Neural cell (in vitro differentiated cells): ENCODE data around the gene ZNF883. TPM values are rescaled to one million over a fixed set of nuclear protein-coding genes. Genes with fewer than 3 reads are reported as not detected.

Experiments
- H2AFZ ChIP-seq: fragments of 200-600, 300-800 bp; sonication (generic), shearing (Covaris generic); 2 replicates; pipeline ENCODE4 v1.6.0; 2014; ENCODE audit warnings: low read depth, mild to moderate bottlenecking, antibody characterized with exemption, low read length, moderate library complexity
- H3F3A ChIP-seq: fragments of 200-600 bp; shearing (Covaris generic); 2 replicates; pipeline ENCODE4 v1.6.1; 2016; ENCODE audit warnings: mild to moderate bottlenecking, moderate library complexity, mixed read lengths, antibody characterized with exemption, low read length; ENCODE audit not compliant: insufficient read depth, poor library complexity, severe bottlenecking
- H3K27ac ChIP-seq: fragments of 200-600, 300-800 bp; sonication (generic), shearing (Covaris generic); 2 replicates; pipeline ENCODE4 v1.5.1; 2014; ENCODE audit warnings: mild to moderate bottlenecking, low read length, moderate library complexity
- H3K27me3 ChIP-seq: fragments of 300-800, 200-600 bp; sonication (generic), shearing (Covaris generic); 2 replicates; pipeline ENCODE4 v1.6.0; 2014; ENCODE audit warnings: mild to moderate bottlenecking, low read depth, low read length, moderate library complexity; ENCODE audit not compliant: insufficient read depth
- H3K36me3 ChIP-seq: fragments of 300-800, 200-600 bp; sonication (generic), shearing (Covaris generic); 2 replicates; pipeline ENCODE4 v1.5.1; 2014; ENCODE audit warnings: mild to moderate bottlenecking, antibody characterized with exemption, low read length, moderate library complexity; ENCODE audit not compliant: insufficient read depth
- H3K4me2 ChIP-seq: fragments of 300-800, 200-600 bp; sonication (generic), shearing (Covaris generic); 2 replicates; pipeline ENCODE4 v1.6.0; 2014; ENCODE audit warnings: mild to moderate bottlenecking, low read length
- H3K4me3 ChIP-seq: fragments of 300-800, 200-600 bp; sonication (generic), shearing (Covaris generic); 2 replicates; pipeline ENCODE4 v1.5.1; 2014; ENCODE audit warnings: mild to moderate bottlenecking, low read length, moderate library complexity
- H3K79me2 ChIP-seq: fragments of 200-600 bp; shearing (Covaris generic); replicated peaks from 2 replicates; pipeline ENCODE4 v1.6.0; 2014; ENCODE audit warnings: mild to moderate bottlenecking, low read length, moderate library complexity; ENCODE audit not compliant: insufficient read depth
- H3K9ac ChIP-seq: fragments of 300-800, 200-600 bp; sonication (generic), shearing (Covaris generic); 2 replicates; pipeline ENCODE4 v1.6.1; 2016; ENCODE audit warnings: mild to moderate bottlenecking, low read length, mixed read lengths
- H3K9me2 ChIP-seq: fragments of 200-600 bp; shearing (Covaris generic); 2 replicates; pipeline ENCODE4 v1.6.1; 2016; ENCODE audit warnings: mild to moderate bottlenecking, low read length, mixed read lengths; ENCODE audit not compliant: insufficient read depth
- H3K9me3 ChIP-seq: fragments of 200-600, 300-800 bp; sonication (generic), shearing (Covaris generic); 2 replicates; pipeline ENCODE4 v1.6.1; 2016; ENCODE audit warnings: mild to moderate bottlenecking, mixed run types, low read length, moderate library complexity, mixed read lengths
- H4K20me1 ChIP-seq: fragments of 200-600 bp; shearing (Covaris generic); 2 replicates; pipeline ENCODE4 v1.6.1; 2016; ENCODE audit warnings: mild to moderate bottlenecking, mixed run types; ENCODE audit not compliant: insufficient read depth
- EP300 ChIP-seq: fragments of 450-650 bp; conservative IDR thresholded peaks from 2 replicates; pipeline ENCODE4 v1.6.1; 2014; ENCODE audit warnings: antibody characterized with exemption, mild to moderate bottlenecking, moderate library complexity; ENCODE audit not compliant: poor library complexity, severe bottlenecking
- EZH2 ChIP-seq: fragments of 200-600, 300-800 bp; shearing (Covaris generic), sonication (generic); IDR thresholded peaks from 2 replicates; pipeline ENCODE4 v1.6.1; 2014; ENCODE audit warnings: antibody characterized with exemption, low read length, borderline replicate concordance, mild to moderate bottlenecking; ENCODE audit not compliant: insufficient read depth, poor library complexity, severe bottlenecking
- MXI1 ChIP-seq: fragments of 450-650 bp; conservative IDR thresholded peaks from 2 replicates; pipeline ENCODE4 v1.6.1; 2014; ENCODE audit warnings: antibody characterized with exemption, mild to moderate bottlenecking; ENCODE audit not compliant: poor library complexity, severe bottlenecking
- POLR2AphosphoS5 ChIP-seq: IDR thresholded peaks from 2 replicates; pipeline ENCODE4 v1.6.1; 2012
- RAD21 ChIP-seq: fragments of 450-650 bp; conservative IDR thresholded peaks from 2 replicates; pipeline ENCODE4 v1.6.1; 2014; ENCODE audit warnings: antibody characterized with exemption, mild to moderate bottlenecking, moderate library complexity
- SMC3 ChIP-seq: fragments of 450-650 bp; conservative IDR thresholded peaks from 2 replicates; pipeline ENCODE4 v1.6.1; 2014; ENCODE audit warnings: antibody characterized with exemption, mild to moderate bottlenecking, moderate library complexity; ENCODE audit not compliant: poor library complexity
- TAF1 ChIP-seq: IDR thresholded peaks from 2 replicates; pipeline ENCODE4 v1.6.1; 2012; ENCODE audit warnings: low read depth
- polyA plus RNA-seq: library from polyadenylated mRNA; depleted of rRNA; stranded (reverse); fragments of >200 nt; gene quantifications from 2 replicates; pipeline ENCODE4 v1.2.3, GENCODE V29; 2014
- TF ChIP-seq, protein P1 (sequence below): IDR thresholded peaks from 2 replicates; pipeline ENCODE4 v1.6.1; 2012; ENCODE audit warnings: borderline replicate concordance
- TF ChIP-seq, protein P2 (sequence below): fragments of 450-650 bp; IDR thresholded peaks from 2 replicates; pipeline ENCODE4 v1.5.1; 2014; ENCODE audit warnings: antibody characterized with exemption, mild to moderate bottlenecking, moderate library complexity; ENCODE audit not compliant: poor library complexity, severe bottlenecking

Gene ZNF883
- polyA plus RNA-seq, 1 donor from 2014 or later: 7.2 TPM

DNA sequence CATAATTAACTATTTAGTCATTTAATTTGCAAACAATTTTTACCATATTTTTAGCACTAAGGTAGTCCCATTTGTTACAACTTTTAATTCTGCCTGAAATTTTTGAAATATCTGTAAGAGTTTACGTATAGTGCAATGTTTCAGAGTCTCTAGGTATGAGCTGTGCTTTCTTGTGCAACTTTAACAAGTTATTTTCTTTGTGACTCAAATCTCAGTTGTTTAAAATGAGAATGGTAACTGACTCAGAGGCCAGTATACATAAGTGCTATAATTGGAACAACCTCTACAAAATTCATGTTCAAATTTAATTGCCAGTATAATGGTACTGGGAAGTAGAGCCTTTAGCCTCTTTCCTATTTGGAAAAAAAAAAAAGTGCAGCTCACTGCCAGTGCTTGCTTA, 14.2 kb upstream of the ZNF883 start:
- H3K27me3 ChIP-seq: no peaks in the 10 kb centered on the region
- no peak overlapping the region for H2AFZ ChIP-seq
- H3K79me2 ChIP-seq: no peaks in the 10 kb centered on the region
- no peaks in the 10 kb centered on the region for H3K36me3 ChIP-seq
- no peaks in the 10 kb centered on the region for H3K9me2 ChIP-seq
- no peak overlapping the region for H3K4me2 ChIP-seq
- H3K27ac ChIP-seq: no peak overlapping the region
- no peaks in the 10 kb centered on the region for H3F3A ChIP-seq
- no peak for TF ChIP-seq MXI1
- TF ChIP-seq RAD21: no peak
- TF ChIP-seq EP300: no peak
- TF ChIP-seq, protein P1, sequence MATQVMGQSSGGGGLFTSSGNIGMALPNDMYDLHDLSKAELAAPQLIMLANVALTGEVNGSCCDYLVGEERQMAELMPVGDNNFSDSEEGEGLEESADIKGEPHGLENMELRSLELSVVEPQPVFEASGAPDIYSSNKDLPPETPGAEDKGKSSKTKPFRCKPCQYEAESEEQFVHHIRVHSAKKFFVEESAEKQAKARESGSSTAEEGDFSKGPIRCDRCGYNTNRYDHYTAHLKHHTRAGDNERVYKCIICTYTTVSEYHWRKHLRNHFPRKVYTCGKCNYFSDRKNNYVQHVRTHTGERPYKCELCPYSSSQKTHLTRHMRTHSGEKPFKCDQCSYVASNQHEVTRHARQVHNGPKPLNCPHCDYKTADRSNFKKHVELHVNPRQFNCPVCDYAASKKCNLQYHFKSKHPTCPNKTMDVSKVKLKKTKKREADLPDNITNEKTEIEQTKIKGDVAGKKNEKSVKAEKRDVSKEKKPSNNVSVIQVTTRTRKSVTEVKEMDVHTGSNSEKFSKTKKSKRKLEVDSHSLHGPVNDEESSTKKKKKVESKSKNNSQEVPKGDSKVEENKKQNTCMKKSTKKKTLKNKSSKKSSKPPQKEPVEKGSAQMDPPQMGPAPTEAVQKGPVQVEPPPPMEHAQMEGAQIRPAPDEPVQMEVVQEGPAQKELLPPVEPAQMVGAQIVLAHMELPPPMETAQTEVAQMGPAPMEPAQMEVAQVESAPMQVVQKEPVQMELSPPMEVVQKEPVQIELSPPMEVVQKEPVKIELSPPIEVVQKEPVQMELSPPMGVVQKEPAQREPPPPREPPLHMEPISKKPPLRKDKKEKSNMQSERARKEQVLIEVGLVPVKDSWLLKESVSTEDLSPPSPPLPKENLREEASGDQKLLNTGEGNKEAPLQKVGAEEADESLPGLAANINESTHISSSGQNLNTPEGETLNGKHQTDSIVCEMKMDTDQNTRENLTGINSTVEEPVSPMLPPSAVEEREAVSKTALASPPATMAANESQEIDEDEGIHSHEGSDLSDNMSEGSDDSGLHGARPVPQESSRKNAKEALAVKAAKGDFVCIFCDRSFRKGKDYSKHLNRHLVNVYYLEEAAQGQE: no peak
- no peak for TF ChIP-seq EZH2
- TF ChIP-seq TAF1: no peak
- TF ChIP-seq, protein P2, sequence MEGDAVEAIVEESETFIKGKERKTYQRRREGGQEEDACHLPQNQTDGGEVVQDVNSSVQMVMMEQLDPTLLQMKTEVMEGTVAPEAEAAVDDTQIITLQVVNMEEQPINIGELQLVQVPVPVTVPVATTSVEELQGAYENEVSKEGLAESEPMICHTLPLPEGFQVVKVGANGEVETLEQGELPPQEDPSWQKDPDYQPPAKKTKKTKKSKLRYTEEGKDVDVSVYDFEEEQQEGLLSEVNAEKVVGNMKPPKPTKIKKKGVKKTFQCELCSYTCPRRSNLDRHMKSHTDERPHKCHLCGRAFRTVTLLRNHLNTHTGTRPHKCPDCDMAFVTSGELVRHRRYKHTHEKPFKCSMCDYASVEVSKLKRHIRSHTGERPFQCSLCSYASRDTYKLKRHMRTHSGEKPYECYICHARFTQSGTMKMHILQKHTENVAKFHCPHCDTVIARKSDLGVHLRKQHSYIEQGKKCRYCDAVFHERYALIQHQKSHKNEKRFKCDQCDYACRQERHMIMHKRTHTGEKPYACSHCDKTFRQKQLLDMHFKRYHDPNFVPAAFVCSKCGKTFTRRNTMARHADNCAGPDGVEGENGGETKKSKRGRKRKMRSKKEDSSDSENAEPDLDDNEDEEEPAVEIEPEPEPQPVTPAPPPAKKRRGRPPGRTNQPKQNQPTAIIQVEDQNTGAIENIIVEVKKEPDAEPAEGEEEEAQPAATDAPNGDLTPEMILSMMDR: no peak
- TF ChIP-seq POLR2AphosphoS5: no peak
- TF ChIP-seq SMC3: no peak
- H3K9ac ChIP-seq: no peak overlapping the region
- peaks cover 3% of the 10 kb centered on the region for H3K9me3 ChIP-seq
- H3K4me3 ChIP-seq: no peak overlapping the region
- no peaks in the 10 kb centered on the region for H4K20me1 ChIP-seq

DNA sequence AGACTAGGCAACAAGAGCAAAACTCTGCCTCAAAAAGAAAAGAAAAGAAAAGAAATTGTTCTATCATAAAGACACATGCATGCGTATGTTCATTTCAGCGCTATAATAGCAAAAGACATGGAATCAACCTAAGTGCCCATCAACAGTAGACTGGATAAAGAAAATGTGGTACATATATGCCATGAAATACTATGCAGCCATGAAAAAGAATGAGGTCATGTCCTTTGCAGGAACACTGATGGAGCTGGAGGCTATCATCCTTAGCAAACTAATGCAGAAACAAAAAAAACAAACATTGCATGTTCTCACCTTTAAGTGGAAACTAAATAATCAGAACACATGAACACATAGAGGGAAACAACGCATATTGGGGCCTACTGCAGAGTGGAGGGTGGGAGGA, 6.3 kb upstream of the ZNF883 start:
- H3K27ac ChIP-seq: no peak overlapping the region
- no peak overlapping the region for H2AFZ ChIP-seq
- no peaks in the 10 kb centered on the region for H4K20me1 ChIP-seq
- H3K9me3 ChIP-seq: no peaks in the 10 kb centered on the region
- H3K4me3 ChIP-seq: no peak overlapping the region
- H3K4me2 ChIP-seq: no peak overlapping the region
- H3F3A ChIP-seq: no peaks in the 10 kb centered on the region
- no peaks in the 10 kb centered on the region for H3K36me3 ChIP-seq
- H3K9ac ChIP-seq: no peak overlapping the region
- TF ChIP-seq EP300 (no peak), MXI1 (no peak), SMC3 (no peak), POLR2AphosphoS5 (no peak), RAD21 (no peak), TAF1 (no peak), EZH2 (no peak)
- TF ChIP-seq, protein P1: no peak
- TF ChIP-seq, protein P2: no peak
- H3K9me2 ChIP-seq: no peaks in the 10 kb centered on the region
- no peaks in the 10 kb centered on the region for H3K79me2 ChIP-seq
- H3K27me3 ChIP-seq: no peaks in the 10 kb centered on the region
